ENCODE results near the gene C1QBP. TPM values are rescaled to one million over a fixed set of nuclear protein-coding genes. Genes with fewer than 3 reads are reported as not detected.

The C1QBP gene, protein sequence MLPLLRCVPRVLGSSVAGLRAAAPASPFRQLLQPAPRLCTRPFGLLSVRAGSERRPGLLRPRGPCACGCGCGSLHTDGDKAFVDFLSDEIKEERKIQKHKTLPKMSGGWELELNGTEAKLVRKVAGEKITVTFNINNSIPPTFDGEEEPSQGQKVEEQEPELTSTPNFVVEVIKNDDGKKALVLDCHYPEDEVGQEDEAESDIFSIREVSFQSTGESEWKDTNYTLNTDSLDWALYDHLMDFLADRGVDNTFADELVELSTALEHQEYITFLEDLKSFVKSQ
- 91.5 to 96.4 TPM (median 92.9 TPM) in 3 replicates for total RNA-seq

DNA sequence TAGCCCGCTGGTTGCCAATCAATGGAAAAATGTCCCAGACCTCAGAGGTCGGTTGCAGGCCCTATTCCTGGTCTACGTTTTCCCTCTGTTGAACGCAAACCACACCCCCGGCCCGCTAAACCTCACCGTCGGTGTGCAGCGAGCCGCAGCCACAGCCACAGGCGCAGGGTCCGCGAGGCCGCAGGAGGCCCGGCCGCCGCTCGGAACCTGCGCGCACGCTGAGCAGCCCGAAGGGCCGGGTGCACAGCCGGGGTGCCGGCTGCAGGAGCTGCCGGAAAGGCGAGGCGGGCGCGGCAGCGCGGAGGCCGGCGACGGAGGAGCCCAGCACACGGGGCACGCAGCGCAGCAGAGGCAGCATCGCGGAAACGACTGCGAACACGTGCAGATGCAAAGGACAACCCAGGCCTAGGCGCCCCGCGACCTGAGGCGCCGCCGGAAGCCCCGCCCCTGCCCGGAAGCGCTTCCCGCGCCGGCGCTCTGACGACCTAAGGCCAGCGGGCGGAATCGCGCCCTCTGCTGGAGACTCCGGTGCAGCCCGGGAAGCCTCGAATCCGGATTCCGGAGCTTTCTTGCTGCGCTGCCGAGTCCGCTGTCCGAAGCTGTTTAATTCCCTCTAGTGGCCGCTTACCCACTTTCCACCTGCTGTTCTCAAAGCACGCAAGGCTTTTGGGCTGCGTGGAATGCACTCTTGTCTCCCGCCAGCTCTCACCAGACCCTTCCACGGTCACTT lies at the start of gene C1QBP:
C1QBP (minus strand) TSS at position 440 of the 730 bp plus-strand sequence; CDS start at position 358, 82 bp downstream.
- H3K27me3 Mint-ChIP-seq (ENCODE audit: low read depth) = no peaks in the 10 kb centered on the region
- no peaks in the 10 kb centered on the region for H3K9me3 Mint-ChIP-seq
- DNase-seq (ENCODE audit: low spot score in 2 of 2, unreplicated experiment in 2 of 2) = peak; percentile 80 to 97
- peaks cover 15% of the 10 kb centered on the region for H3K4me1 Mint-ChIP-seq
- H3K4me3 Mint-ChIP-seq = peak within 1 kb of the TSS; percentile 78
- TF ChIP-seq, protein P1, sequence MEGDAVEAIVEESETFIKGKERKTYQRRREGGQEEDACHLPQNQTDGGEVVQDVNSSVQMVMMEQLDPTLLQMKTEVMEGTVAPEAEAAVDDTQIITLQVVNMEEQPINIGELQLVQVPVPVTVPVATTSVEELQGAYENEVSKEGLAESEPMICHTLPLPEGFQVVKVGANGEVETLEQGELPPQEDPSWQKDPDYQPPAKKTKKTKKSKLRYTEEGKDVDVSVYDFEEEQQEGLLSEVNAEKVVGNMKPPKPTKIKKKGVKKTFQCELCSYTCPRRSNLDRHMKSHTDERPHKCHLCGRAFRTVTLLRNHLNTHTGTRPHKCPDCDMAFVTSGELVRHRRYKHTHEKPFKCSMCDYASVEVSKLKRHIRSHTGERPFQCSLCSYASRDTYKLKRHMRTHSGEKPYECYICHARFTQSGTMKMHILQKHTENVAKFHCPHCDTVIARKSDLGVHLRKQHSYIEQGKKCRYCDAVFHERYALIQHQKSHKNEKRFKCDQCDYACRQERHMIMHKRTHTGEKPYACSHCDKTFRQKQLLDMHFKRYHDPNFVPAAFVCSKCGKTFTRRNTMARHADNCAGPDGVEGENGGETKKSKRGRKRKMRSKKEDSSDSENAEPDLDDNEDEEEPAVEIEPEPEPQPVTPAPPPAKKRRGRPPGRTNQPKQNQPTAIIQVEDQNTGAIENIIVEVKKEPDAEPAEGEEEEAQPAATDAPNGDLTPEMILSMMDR (IDR thresholded peaks at IDR 0.05; ENCODE audit: unreplicated experiment) = peak; percentile 99
- peak within 1 kb of the TSS; percentile 90 for H3K27ac Mint-ChIP-seq
- H3K36me3 Mint-ChIP-seq = peaks cover 22% of the 10 kb centered on the region

DNA sequence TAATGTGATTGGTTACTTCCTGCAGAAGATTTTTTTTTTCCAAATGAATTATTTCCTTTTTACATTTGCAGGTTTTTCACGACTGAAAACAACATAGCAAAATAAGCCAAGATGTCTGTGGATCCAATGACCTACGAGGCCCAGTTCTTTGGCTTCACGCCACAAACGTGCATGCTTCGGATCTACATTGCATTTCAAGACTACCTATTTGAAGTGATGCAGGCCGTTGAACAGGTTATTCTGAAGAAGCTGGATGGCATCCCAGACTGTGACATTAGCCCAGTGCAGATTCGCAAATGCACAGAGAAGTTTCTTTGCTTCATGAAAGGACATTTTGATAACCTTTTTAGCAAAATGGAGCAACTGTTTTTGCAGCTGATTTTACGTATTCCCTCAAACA lies 49.8 kb upstream of the C1QBP start:
- H3K36me3 Mint-ChIP-seq = peaks cover 23% of the 10 kb centered on the region
- no peak overlapping the region for H3K27ac Mint-ChIP-seq
- H3K27me3 Mint-ChIP-seq (ENCODE audit: low read depth) = no peaks in the 10 kb centered on the region
- H3K4me1 Mint-ChIP-seq = peaks cover 32% of the 10 kb centered on the region
- TF ChIP-seq, protein P1 (IDR thresholded peaks at IDR 0.05; ENCODE audit: unreplicated experiment) = no peak
- DNase-seq (ENCODE audit: low spot score in 2 of 2, unreplicated experiment in 2 of 2) = no peak
- no peak overlapping the region for H3K4me3 Mint-ChIP-seq
- H3K9me3 Mint-ChIP-seq = peaks cover 6% of the 10 kb centered on the region

DNA sequence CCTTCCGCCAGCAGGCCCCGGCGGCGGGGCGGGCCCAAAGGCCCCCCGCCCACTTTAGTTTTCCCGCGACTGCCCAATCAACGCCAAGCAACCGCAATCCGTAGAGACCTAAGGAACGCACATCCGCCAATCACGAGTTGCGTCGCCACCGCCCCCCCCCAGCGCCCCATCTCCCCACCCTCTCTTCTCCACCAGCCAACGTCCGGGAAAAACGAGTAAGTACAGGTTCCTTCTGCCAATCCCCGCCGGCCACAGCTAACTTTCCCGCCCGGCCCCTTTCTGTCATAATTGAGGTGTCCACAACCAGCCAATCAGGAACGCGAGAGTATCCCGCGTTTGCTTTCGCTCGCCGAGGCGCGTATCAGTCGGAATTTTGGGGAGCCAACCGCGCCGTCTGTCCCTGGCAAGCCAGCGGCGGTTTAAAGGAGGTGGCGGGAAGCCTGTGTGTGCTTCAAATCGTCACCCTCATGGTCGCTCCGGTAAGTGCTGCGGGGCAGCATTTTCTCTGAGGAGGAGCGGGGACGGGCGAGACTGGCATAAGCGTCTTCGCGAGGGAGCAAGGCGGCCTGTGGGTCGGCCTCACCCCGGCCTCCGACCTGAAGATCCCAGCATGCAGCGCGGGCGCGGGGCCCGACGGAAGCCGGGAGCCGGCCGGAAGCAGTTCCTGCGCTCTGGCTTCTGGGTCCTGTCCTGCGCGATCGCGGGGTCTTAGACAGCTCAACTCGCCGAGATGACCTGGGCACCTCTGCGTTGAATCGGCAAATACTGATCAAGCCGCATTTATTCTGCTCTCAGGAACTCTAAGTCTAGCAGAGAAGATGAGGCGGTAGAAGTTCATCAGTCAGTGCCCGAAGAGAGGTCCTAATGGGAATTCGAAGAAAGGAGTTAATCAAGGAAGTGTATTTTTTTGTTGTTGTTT lies 47.5 kb upstream of the C1QBP start, which contains the start of gene MIS12:
MIS12 (plus strand) TSS at position 361 of the 919 bp plus-strand sequence. CDS start 2,297 bp downstream, outside the sequence.
- DNase-seq (ENCODE audit: low spot score in 2 of 2, unreplicated experiment in 2 of 2) = peak; percentile 94 to 96
- Mint-ChIP-seq H3K27me3 (ENCODE audit: low read depth) (no peaks in the 10 kb centered on the region), H3K4me3 (peak within 1 kb of the TSS; percentile 96), H3K36me3 (peaks cover 29% of the 10 kb centered on the region), H3K27ac (peak within 1 kb of the TSS; percentile 99), H3K4me1 (peaks cover 44% of the 10 kb centered on the region), H3K9me3 (no peaks in the 10 kb centered on the region)
- TF ChIP-seq, protein P1 (IDR thresholded peaks at IDR 0.05; ENCODE audit: unreplicated experiment) = no peak

DNA sequence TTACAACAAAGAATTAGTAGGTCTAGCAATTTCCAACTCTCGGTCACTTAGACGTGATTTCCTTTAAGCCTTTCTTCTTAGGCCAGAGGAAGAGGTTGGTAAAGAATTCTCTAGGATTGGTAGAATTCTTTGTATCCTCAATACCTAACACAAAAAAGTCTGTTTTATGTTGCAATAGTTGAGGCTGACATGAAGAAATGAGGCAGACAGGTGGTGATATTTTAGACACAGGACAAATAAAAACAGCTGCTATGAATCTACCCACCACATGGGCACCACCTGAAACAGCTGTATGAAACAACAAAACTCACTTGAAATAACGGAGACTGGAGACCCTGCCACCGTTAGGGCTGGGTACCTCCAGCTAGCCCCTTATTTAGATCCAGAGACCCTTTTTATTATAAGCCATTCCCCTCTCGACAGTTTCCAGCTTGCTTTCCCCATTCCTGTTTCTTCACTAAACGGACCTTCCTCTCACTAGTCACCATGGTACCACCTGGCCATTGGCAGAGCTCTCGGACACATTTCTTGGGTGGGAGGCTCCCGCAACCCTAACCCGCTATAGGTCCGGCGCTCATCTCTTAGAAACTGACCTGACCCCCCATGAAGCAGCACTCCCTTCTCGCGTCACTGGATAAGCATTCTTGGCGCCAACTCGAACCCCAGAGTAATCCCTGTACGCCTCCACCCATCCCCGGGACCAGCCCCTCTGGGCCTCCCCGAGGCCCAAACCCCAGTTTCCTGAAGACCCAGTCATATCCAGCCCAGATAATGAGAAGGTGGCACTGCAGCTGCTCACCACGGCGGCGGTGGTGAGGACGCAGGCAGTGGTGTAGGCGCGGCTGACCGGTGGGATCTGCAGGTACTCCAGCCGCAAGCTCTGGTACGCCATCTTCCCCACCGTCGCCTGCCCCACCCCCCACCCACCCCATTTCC lies 46.6 kb upstream of the C1QBP start, which contains the start of gene DERL2:
DERL2 (minus strand) TSS at position 909 of the 936 bp plus-strand sequence; CDS start at position 892, 17 bp downstream.
- Mint-ChIP-seq H3K4me3 (peak within 1 kb of the TSS; percentile 96), H3K9me3 (no peaks in the 10 kb centered on the region), H3K27ac (peak within 1 kb of the TSS; percentile 99), H3K27me3 (ENCODE audit: low read depth) (no peaks in the 10 kb centered on the region), H3K4me1 (peaks cover 51% of the 10 kb centered on the region), H3K36me3 (peaks cover 29% of the 10 kb centered on the region)
- TF ChIP-seq, protein P1 (IDR thresholded peaks at IDR 0.05; ENCODE audit: unreplicated experiment) = no peak
- no peak for DNase-seq (ENCODE audit: low spot score in 2 of 2, unreplicated experiment in 2 of 2)

All from mesothelial cell of epicardium (in vitro differentiated cells).